Measurements from ENCODE around the gene MYOCOS. TPM values are rescaled to one million over a fixed set of nuclear protein-coding genes. Genes with fewer than 3 reads are reported as not detected.

Gene MYOCOS
- total and polyA plus RNA-seq, 9 of the 15 experiments (the other 6 are each of a cell fraction or from before 2014, with no cell fraction given), result 0.07 TPM; not detected in 7

DNA sequence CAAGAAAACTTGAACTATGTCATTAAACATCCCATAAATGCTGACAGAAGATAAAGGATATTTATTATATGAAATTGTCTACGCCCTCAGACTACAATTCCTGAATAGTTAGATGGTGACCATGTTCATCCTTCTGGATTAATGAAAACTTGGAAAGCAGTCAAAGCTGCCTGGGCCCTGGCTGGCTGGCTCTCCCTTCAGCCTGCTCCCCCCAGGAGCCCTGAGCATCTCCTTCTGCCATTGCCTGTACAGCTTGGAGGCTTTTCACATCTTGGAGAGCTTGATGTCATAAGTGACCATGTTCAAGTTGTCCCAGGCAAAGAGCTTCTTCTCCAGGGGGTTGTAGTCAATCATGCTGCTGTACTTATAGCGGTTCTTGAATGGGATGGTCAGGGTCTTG, 13.6 kb downstream of the MYOCOS start:
- Histone ChIP-seq H3K4me3 (no peak overlapping the region), H3K27ac (ENCODE audit: extremely low read depth, low read depth, low read length) (no peak overlapping the region), H3K9ac (ENCODE audit: insufficient read depth in 1 of 2, low read depth in 2 of 2, low read length in 2 of 2) (no peak overlapping the region), H3K79me2 (ENCODE audit: control insufficient read depth, insufficient read depth, low read length) (no peaks in the 10 kb centered on the region), H3K4me2 (ENCODE audit: insufficient read depth, low read length) (no peak overlapping the region), H4K20me1 (replicated peaks; ENCODE audit: control insufficient read depth, insufficient read depth, low read length) (no peaks in the 10 kb centered on the region), H2AFZ (ENCODE audit: low read depth, low read length) (no peak overlapping the region), H3K9me1 (ENCODE audit: control insufficient read depth, insufficient read depth, low read length) (no peaks in the 10 kb centered on the region), H3K36me3 (ENCODE audit: control insufficient read depth, insufficient read depth, low read length) (no peaks in the 10 kb centered on the region), H3K27me3 (ENCODE audit: control insufficient read depth in 2 of 2, insufficient read depth in 2 of 2, low read length in 2 of 2) (peaks cover 3 to 45% of the 10 kb centered on the region in 2 experiments), H3K4me1 (replicated peaks in 1 of 2; ENCODE audit: control insufficient read depth in 2 of 2, insufficient read depth in 2 of 2, low read length in 2 of 2) (no peaks in the 10 kb centered on the region), H3K9me3 (replicated peaks; ENCODE audit: control insufficient read depth, insufficient read depth, low read depth, low read length) (no peaks in the 10 kb centered on the region)
- intact Hi-C loops (cut with micrococcal nuclease), result no loop called here
- DNase-seq (ENCODE audit: extremely low read depth in 1 of 4, low spot score in 3 of 4) (no peak), ATAC-seq (no peak; the same call in 2 of the 3 replicates), FAIRE-seq (no peak)
- CTCF ChIA-PET (ENCODE audit: low intra/inter-chr PET ratio), result no interaction called here
- TF ChIP-seq RBBP5 (IDR thresholded peaks at IDR 0.05; ENCODE audit: borderline replicate concordance, insufficient read depth, low read length, poor library complexity, severe bottlenecking) (no peak), ZNF551 (CRISPR knock-in tag; IDR thresholded peaks at IDR 0.05) (no peak), ZNF431 (CRISPR knock-in tag; IDR thresholded peaks at IDR 0.05) (no peak), BACH1 (tag; IDR thresholded peaks at IDR 0.05) (no peak), ELF4 (CRISPR knock-in tag; IDR thresholded peaks at IDR 0.05) (no peak), RFX1 (IDR thresholded peaks at IDR 0.05) (no peak), CHCHD3 (CRISPR knock-in tag; IDR thresholded peaks at IDR 0.05) (no peak), TEAD1 (CRISPR knock-in tag; IDR thresholded peaks at IDR 0.05) (no peak), BRCA1 (IDR thresholded peaks at IDR 0.05) (no peak), BRCA1 (CRISPR knock-in tag; IDR thresholded peaks at IDR 0.05) (no peak), THAP7 (CRISPR knock-in tag; IDR thresholded peaks at IDR 0.05) (no peak), PCBP1 (IDR thresholded peaks at IDR 0.05; ENCODE audit: low read depth, low read length, poor library complexity, severe bottlenecking) (no peak), PATZ1 (CRISPR knock-in tag; IDR thresholded peaks at IDR 0.05; ENCODE audit: borderline replicate concordance) (no peak), GATAD2B (IDR thresholded peaks at IDR 0.05; ENCODE audit: borderline replicate concordance) (no peak), MCM3 (IDR thresholded peaks at IDR 0.05) (no peak), TCF15 (CRISPR knock-in tag; IDR thresholded peaks at IDR 0.05) (no peak)
- in situ Hi-C loops (cut with MboI), result no loop called here
- POLR2A ChIA-PET, result interaction anchor here (0.6 to 1.6 kb wide), 3 partner anchors 9 to 1072 kb away, joined by 3 read pairs; no protein-coding TSS in a partner anchor
- WGBS (ENCODE audit: insufficient coverage, low coverage, missing lambda C conversion rate), result 2% methylated on average over 2 of the region's 2 CpGs
- BruUV-seq (replicated peaks), result no TSS peak
